Stimulated activated CD4-positive, alpha-beta T cell treated with anti-CD3 and anti-CD28 coated beads, Interleukin-15, amount 100 ng/mL, for 24 hours (primary cell): ENCODE results near the gene PLAAT2.
"Not testable (repeated sequence)": the region's sequence is repeated elsewhere in the genome, so short reads cannot be mapped to it uniquely, and the experiment has no call there.

Experiments used
- DNase-seq: peaks from one replicate; pipeline ENCODE4 v3.0.0-alpha.2; 2020

Gene PLAAT2

GRCh38 chr11:63547061-63547460, 16.1 kb downstream of the PLAAT2 start:
- DNase-seq = no peak

- DNase-seq = no peak
Observed at GRCh38 chr11:63543711-63544110, 19.5 kb downstream of the PLAAT2 start.

- not testable (repeated sequence) for DNase-seq
Observed at GRCh38 chr11:63542506-63542905, 20.7 kb downstream of the PLAAT2 start.

GRCh38 chr11:63537293-63538101, 25.7 kb downstream of the PLAAT2 start:
- peak; percentile 38 for DNase-seq

GRCh38 chr11:63536669-63537292, 26.4 kb downstream of the PLAAT2 start, which contains the start of gene PLAAT4:
PLAAT4 (plus strand) TSS chr11:63536808; CDS start chr11:63536869, 61 bp downstream.
- no peak for DNase-seq

- DNase-seq = peak; percentile 41
Observed at GRCh38 chr11:63535734-63536133, 27.4 kb downstream of the PLAAT2 start.

GRCh38 chr11:63534895-63535461, 28.2 kb downstream of the PLAAT2 start:
- DNase-seq = no peak

- DNase-seq = no peak
Observed at GRCh38 chr11:63534076-63534475, 29.1 kb downstream of the PLAAT2 start.

- no peak for DNase-seq
Observed at GRCh38 chr11:63532799-63533475, 30.2 kb downstream of the PLAAT2 start.

GRCh38 chr11:63532117-63532516, 31.1 kb downstream of the PLAAT2 start:
- no peak for DNase-seq

- peak; percentile 38 for DNase-seq
Observed at GRCh38 chr11:63531074-63531792, 31.9 kb downstream of the PLAAT2 start.

GRCh38 chr11:63530021-63530420, 33.2 kb downstream of the PLAAT2 start:
- no peak for DNase-seq

GRCh38 chr11:63529373-63529772, 33.8 kb downstream of the PLAAT2 start:
- DNase-seq = not testable (repeated sequence)

- DNase-seq = not testable (repeated sequence)
Observed at GRCh38 chr11:63528729-63529278, 34.4 kb downstream of the PLAAT2 start.

GRCh38 chr11:63528156-63528555, 35.0 kb downstream of the PLAAT2 start:
- not testable (repeated sequence) for DNase-seq

GRCh38 chr11:63527667-63528066, 35.5 kb downstream of the PLAAT2 start:
- DNase-seq = no peak

- DNase-seq = no peak
Observed at GRCh38 chr11:63523151-63523550, 40.0 kb downstream of the PLAAT2 start.

- DNase-seq = no peak
Observed at GRCh38 chr11:63521896-63522295, 41.3 kb downstream of the PLAAT2 start.

GRCh38 chr11:63520606-63521170, 42.5 kb downstream of the PLAAT2 start:
- DNase-seq = no peak

GRCh38 chr11:63518548-63518947, 44.6 kb downstream of the PLAAT2 start:
- DNase-seq = no peak

GRCh38 chr11:63517156-63517555, 46.0 kb downstream of the PLAAT2 start:
- DNase-seq = no peak

GRCh38 chr11:63516109-63516508, 47.1 kb downstream of the PLAAT2 start:
- no peak for DNase-seq
